SK-N-SH treated with all-trans-retinoic acid at 6 μM for 48 hours (cell line): Measurements from ENCODE around the gene TNS1.
A peak's percentile ranks its signal among the peaks of the same experiment; 100 is the strongest.

Source experiments
- ATAC-seq: fragments of 200-7000 bp; cut with Tn5 transposase; 3 replicates; pipeline ENCODE4 v1.9.1; 2020; ENCODE audit warnings: mild to moderate bottlenecking, moderate library complexity
- ARNTL ChIP-seq: fragments of 450-650 bp; formaldehyde crosslinking; IDR thresholded peaks from 2 replicates; pipeline ENCODE4 v1.5.0; 2020; ENCODE audit warnings: low read depth, mild to moderate bottlenecking, moderate library complexity, borderline replicate concordance
- BACH2 ChIP-seq: fragments of 250-450 bp; sonication (Bioruptor Pico); IDR thresholded peaks from 2 replicates; pipeline ENCODE4 v1.9.0; 2021; ENCODE audit warnings: mild to moderate bottlenecking, borderline replicate concordance
- CREB5 ChIP-seq: fragments of 250-450 bp; sonication (Bioruptor Pico); IDR thresholded peaks from 2 replicates; pipeline ENCODE4 v1.5.1; 2020; ENCODE audit warnings: low read depth, mild to moderate bottlenecking, moderate library complexity
- CSDC2 ChIP-seq: fragments of 250-450 bp; sonication (Bioruptor Pico); IDR thresholded peaks from 2 replicates; pipeline ENCODE4 v1.5.0; 2020; ENCODE audit warnings: mild to moderate bottlenecking, moderate library complexity
- CSRNP3 ChIP-seq: fragments of 250-450 bp; sonication (Bioruptor Pico); IDR thresholded peaks from 2 replicates; pipeline ENCODE4 v1.5.1; 2021; ENCODE audit warnings: mild to moderate bottlenecking, moderate library complexity
- ESRRG ChIP-seq: fragments of 250-450 bp; sonication (Bioruptor Pico); IDR thresholded peaks from 2 replicates; pipeline ENCODE4 v1.6.1; 2021; ENCODE audit warnings: mild to moderate bottlenecking
- GLIS3 ChIP-seq: fragments of 250-450 bp; sonication (Bioruptor Pico); IDR thresholded peaks from 2 replicates; pipeline ENCODE4 v1.5.0; 2020; ENCODE audit warnings: mild to moderate bottlenecking, moderate library complexity
- ISL1 ChIP-seq: fragments of 250-450 bp; sonication (Bioruptor Pico); IDR thresholded peaks from 2 replicates; pipeline ENCODE4 v2.1.2; 2022; ENCODE audit warnings: mild to moderate bottlenecking, moderate library complexity
- POU6F1 ChIP-seq: fragments of 250-450 bp; sonication (Bioruptor Pico); IDR thresholded peaks from 2 replicates; pipeline ENCODE4 v1.8.0; 2021; ENCODE audit warnings: low read depth, mild to moderate bottlenecking, moderate library complexity, borderline replicate concordance
- PPARA ChIP-seq: fragments of 250-450 bp; sonication (Bioruptor Pico); IDR thresholded peaks from 2 replicates; pipeline ENCODE4 v1.5.0; 2020; ENCODE audit warnings: mild to moderate bottlenecking, borderline replicate concordance
- RARB ChIP-seq: fragments of 250-450 bp; sonication (Bioruptor Pico); IDR thresholded peaks from 2 replicates; pipeline ENCODE4 v1.8.0; 2021; ENCODE audit warnings: mild to moderate bottlenecking, moderate library complexity
- SNAI2 ChIP-seq: fragments of 250-450 bp; sonication (Bioruptor Pico); IDR thresholded peaks from 2 replicates; pipeline ENCODE4 v1.5.0; 2020; ENCODE audit warnings: mild to moderate bottlenecking, moderate library complexity
- TCF4 ChIP-seq: fragments of 250-450 bp; sonication (Bioruptor Pico); IDR thresholded peaks from 2 replicates; pipeline ENCODE4 v1.8.0; 2021; ENCODE audit warnings: mild to moderate bottlenecking, moderate library complexity, borderline replicate concordance
- TSHZ2 ChIP-seq: fragments of 250-450 bp; sonication (Bioruptor Pico); IDR thresholded peaks from 2 replicates; pipeline ENCODE4 v1.5.0; 2020; ENCODE audit warnings: mild to moderate bottlenecking, moderate library complexity
- ZC3H10 ChIP-seq: fragments of 250-450 bp; sonication (Bioruptor Pico); IDR thresholded peaks from 2 replicates; pipeline ENCODE4 v1.5.1; 2021; ENCODE audit warnings: mild to moderate bottlenecking, moderate library complexity
- ZFP3 ChIP-seq: fragments of 250-450 bp; sonication (Bioruptor Pico); IDR thresholded peaks from 2 replicates; pipeline ENCODE4 v1.5.0; 2020; ENCODE audit warnings: mild to moderate bottlenecking, moderate library complexity
- ZFP30 ChIP-seq: fragments of 450-650 bp; formaldehyde crosslinking; IDR thresholded peaks from 2 replicates; pipeline ENCODE4 v1.5.0; 2022; ENCODE audit warnings: mild to moderate bottlenecking, moderate library complexity
- ZNF565 ChIP-seq: fragments of 450-650 bp; formaldehyde crosslinking; conservative IDR thresholded peaks from 2 replicates; pipeline ENCODE4 v1.5.0; 2020; ENCODE audit warnings: low read depth, mild to moderate bottlenecking, moderate library complexity
- ZNF70 ChIP-seq: fragments of 450-650 bp; formaldehyde crosslinking; IDR thresholded peaks from 2 replicates; pipeline ENCODE4 v1.5.0; 2020; ENCODE audit warnings: mild to moderate bottlenecking, moderate library complexity
- ZNF8 ChIP-seq: fragments of 450-650 bp; formaldehyde crosslinking; IDR thresholded peaks from 2 replicates; pipeline ENCODE4 v1.5.0; 2020; ENCODE audit warnings: mild to moderate bottlenecking, moderate library complexity

TNS1 gene

GRCh38 chr2:217868911-217869334, 133.9 kb downstream of the TNS1 start:
- TF ChIP-seq ZFP3 (CRISPR knock-in tag) (no peak), ZFP30 (CRISPR knock-in tag) (no peak), ZNF70 (CRISPR knock-in tag) (0 out of 2 replicates have a peak, but pooled peaks have one; percentile 43), CSDC2 (CRISPR knock-in tag) (no peak), ARNTL (no peak), TSHZ2 (CRISPR knock-in tag) (no peak), ZC3H10 (CRISPR knock-in tag) (no peak), ZNF565 (CRISPR knock-in tag) (no peak)
- TF ChIP-seq, all 23 proteins: peak for 1
- peak; percentile 44 for ATAC-seq

GRCh38 chr2:217868265-217868892, 134.4 kb downstream of the TNS1 start:
- TF ChIP-seq BACH2 (CRISPR knock-in tag) (no peak), ZNF70 (CRISPR knock-in tag) (no peak), GLIS3 (no peak), ESRRG (CRISPR knock-in tag) (no peak), ISL1 (CRISPR knock-in tag) (no peak), CREB5 (no peak), RARB (CRISPR knock-in tag) (no peak), CSDC2 (CRISPR knock-in tag) (no peak), POU6F1 (CRISPR knock-in tag) (no peak), TSHZ2 (CRISPR knock-in tag) (no peak), ZC3H10 (CRISPR knock-in tag) (no peak), ZNF8 (CRISPR knock-in tag) (no peak), ZNF565 (CRISPR knock-in tag) (no peak)
- TF ChIP-seq, all 23 proteins: peak for 0
- no peak for ATAC-seq

GRCh38 chr2:217866457-217866856, 136.3 kb downstream of the TNS1 start:
- TF ChIP-seq ARNTL: no peak
- ATAC-seq: no peak

- TF ChIP-seq SNAI2 (CRISPR knock-in tag): no peak
- no peak for TF ChIP-seq ESRRG (CRISPR knock-in tag)
- no peak for TF ChIP-seq POU6F1 (CRISPR knock-in tag)
- TF ChIP-seq RARB (CRISPR knock-in tag): no peak
- no peak for TF ChIP-seq CREB5
- TF ChIP-seq ZNF8 (CRISPR knock-in tag): no peak
- TF ChIP-seq ZNF70 (CRISPR knock-in tag): no peak
- no peak for TF ChIP-seq PPARA (CRISPR knock-in tag)
- TF ChIP-seq GLIS3: no peak
- no peak for TF ChIP-seq TCF4
- TF ChIP-seq CSRNP3 (CRISPR knock-in tag): no peak
- TF ChIP-seq ZC3H10 (CRISPR knock-in tag): no peak
- ATAC-seq: no peak
Observed at GRCh38 chr2:217864963-217865772, 137.6 kb downstream of the TNS1 start.
